HG03565 (cell line): ENCODE data around the gene LGI2.

Experiments used
- ATAC-seq: cut with Tn5 transposase; IDR thresholded peaks from one replicate; pipeline ENCODE4 v1.9.1; 2021; ENCODE audit warnings: mild to moderate bottlenecking, moderate library complexity; ENCODE audit not compliant: unreplicated experiment

LGI2 gene

GRCh38 chr4:24968992-24969391 is 61.8 kb downstream of the LGI2 start:
- ATAC-seq = no peak

- ATAC-seq = no peak
Observed at GRCh38 chr4:24968278-24968677, 62.5 kb downstream of the LGI2 start.

- no peak for ATAC-seq
Observed at GRCh38 chr4:24967346-24967745, 63.4 kb downstream of the LGI2 start.

GRCh38 chr4:24966076-24966475 is 64.7 kb downstream of the LGI2 start:
- ATAC-seq = no peak

DNA sequence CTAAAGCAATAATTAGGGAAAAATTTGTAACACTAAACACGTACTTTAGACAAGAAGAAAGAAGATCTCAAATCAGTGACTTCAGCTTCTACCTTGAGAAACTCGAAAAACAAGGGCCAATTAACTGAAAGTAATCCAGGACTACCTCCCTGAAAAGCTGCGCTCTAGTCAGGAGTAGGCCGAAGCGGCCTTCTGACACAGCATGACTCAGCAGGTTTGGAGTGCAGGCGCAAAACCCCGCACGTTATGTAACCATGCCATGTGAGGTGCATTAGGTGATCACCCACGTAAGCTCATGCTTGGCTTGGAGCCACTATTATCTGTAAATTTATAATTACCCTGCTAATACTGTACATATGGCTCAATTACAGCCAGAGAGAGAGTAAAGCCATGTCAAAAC is 65.1 kb downstream of the LGI2 start:
- ATAC-seq = no peak

DNA sequence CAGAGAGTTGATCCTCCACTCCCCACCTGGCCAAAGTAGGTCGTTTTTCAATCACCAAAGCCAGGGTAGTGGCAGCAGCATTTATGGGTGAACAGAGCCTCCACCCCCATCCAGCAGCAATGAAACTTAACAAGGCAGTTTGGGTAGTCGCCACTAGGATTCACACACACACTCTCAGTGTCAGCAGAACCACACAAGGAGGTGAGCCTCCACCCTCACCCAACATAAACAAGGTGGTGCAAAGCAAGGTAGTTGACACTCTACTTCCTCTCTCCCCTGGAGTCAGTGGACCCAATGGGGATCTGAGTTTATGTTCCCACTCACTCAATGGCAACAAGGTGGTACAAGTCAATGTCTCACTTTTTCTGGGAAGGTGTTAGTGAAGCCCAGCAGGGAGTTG is 67.5 kb downstream of the LGI2 start:
- no peak for ATAC-seq

DNA sequence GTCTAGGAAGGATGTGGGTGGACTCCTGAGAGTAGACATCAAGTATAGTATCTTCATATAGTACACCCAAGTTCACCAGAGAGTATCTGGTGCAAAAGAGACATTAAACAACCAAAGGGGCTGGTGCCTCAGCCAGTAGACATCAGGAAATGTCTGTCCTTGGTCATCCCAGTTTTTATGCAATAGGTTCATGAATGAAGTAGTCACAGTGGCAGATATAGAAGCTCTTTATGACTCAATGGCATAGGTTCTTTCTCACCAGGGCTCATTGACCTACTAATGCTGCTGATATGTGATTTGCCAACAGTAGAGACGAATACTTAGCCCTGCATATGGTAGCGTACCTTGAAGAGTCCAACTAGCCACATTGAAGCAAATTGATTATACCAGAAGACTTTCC is 72.9 kb downstream of the LGI2 start:
- ATAC-seq = no peak

DNA sequence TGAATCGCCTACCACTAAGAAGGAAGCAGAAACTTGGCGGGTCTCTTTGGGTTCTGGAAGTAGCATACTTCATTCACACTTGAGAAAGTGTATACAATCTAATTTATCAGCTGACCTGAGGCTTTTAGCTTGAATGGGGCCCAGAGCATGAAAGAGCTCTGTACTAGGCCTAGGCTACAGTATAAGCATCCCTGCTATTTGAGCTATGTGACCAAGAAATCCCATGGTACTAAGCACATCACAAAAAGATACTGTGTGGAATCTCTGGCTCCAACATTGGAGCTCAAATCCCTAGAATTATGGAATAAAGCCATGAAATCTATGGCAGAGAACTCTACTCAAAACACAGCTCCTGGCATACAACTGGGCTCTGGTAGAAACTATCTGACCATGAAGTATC is 74.0 kb downstream of the LGI2 start:
- ATAC-seq = no peak

DNA sequence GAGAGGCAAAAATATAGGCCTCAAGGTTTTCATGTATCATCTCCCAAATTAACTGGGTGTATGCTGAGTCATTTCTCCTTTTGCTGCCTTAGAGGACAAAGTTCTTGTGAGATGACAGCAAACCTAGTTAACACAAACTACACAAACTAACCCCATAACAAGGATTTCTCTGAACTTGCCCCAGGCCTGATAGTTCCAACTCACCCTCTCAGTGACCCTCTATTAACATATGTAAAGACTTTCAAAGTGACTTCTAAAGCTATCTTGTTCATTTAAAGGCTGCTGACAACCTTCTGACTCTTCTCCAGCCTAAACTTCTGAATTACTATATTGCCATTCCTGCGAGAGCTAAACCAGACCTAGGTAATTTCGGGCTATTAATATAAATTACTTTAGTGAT is 74.7 kb downstream of the LGI2 start:
- ATAC-seq = no peak

DNA sequence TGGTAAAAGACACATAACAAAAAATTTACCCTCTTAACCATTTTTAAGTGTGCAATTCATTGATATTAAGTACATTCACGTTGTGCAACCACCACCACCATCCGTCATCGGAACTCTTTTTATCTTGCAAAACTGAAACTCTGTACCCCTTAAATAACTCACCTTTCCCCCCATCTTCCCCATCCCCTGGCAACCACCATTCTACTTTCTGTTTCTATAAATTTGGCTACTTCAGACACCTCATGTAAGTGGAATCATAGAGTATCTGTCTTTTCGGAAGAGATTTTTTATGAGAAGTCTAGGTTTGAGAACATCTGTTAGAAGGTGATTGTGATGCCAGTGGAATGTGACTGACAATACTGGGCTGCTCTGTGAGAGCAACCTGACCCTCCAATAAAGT is 78.1 kb downstream of the LGI2 start:
- no peak for ATAC-seq

- no peak for ATAC-seq
Observed at GRCh38 chr4:24949970-24950369, 80.8 kb downstream of the LGI2 start.
